Osteocyte (in vitro differentiated cells): ENCODE data around the gene MEGF11. TPM values are rescaled to one million over a fixed set of nuclear protein-coding genes. Genes with fewer than 3 reads are reported as not detected.

Experiments used
- DNase-seq: peaks from one replicate; pipeline ENCODE4 v3.0.0; 2021; ENCODE audit warnings: mixed read lengths; ENCODE audit not compliant: unreplicated experiment; ENCODE audit errors: extremely low spot score
- H3K27ac Mint-ChIP-seq: one replicate; pipeline ENCODE4 v1.8.0; 2021; ENCODE audit warnings: mild to moderate bottlenecking, mixed read lengths; ENCODE audit not compliant: unreplicated experiment
- H3K27me3 Mint-ChIP-seq: one replicate; pipeline ENCODE4 v1.8.0; 2021; ENCODE audit warnings: mixed read lengths; ENCODE audit not compliant: unreplicated experiment
- H3K36me3 Mint-ChIP-seq: one replicate; pipeline ENCODE4 v1.8.0; 2021; ENCODE audit warnings: mixed read lengths; ENCODE audit not compliant: unreplicated experiment
- H3K4me1 Mint-ChIP-seq: one replicate; pipeline ENCODE4 v1.8.0; 2021; ENCODE audit warnings: mixed read lengths; ENCODE audit not compliant: unreplicated experiment
- H3K4me3 Mint-ChIP-seq: one replicate; pipeline ENCODE4 v1.8.0; 2021; ENCODE audit warnings: mild to moderate bottlenecking, moderate library complexity, mixed read lengths; ENCODE audit not compliant: unreplicated experiment
- H3K9me3 Mint-ChIP-seq: one replicate; pipeline ENCODE4 v1.8.0; 2021; ENCODE audit warnings: mixed read lengths; ENCODE audit not compliant: unreplicated experiment
- total RNA-seq: library from RNA; stranded (reverse); gene quantifications from 2 replicates; pipeline ENCODE4 v1.2.1, GENCODE V29; 2021
- TF ChIP-seq, protein P1 (sequence below): fragments of 200-600 bp; sonication (generic); IDR thresholded peaks from 2 replicates; pipeline ENCODE4 v1.5.0; 2021; ENCODE audit warnings: antibody characterized with exemption, mild to moderate bottlenecking, moderate library complexity

Gene MEGF11
- total RNA-seq, 1 donor from 2014 or later, result not detected

DNA sequence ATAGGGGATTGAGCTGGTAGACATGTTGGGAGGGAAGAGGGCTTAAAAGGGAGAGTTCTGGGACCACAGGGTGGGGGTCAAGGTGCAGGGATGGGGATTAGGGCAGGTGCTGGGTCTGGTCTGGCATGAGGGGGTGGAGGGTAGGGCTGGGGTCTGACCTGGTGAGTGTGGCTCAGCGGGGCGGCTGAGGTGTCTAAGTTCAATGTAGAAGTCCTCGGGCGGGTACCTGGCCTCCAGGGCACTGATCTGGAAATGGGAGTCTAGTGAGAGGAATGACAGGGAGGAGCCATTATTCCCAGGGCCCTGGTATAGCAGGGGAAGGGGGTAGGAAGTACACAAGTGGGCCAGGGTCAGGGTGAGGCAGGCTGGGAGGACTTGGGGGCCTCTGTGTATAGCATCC is 344.7 kb downstream of the MEGF11 start:
- Mint-ChIP-seq H3K27me3 (no peaks in the 10 kb centered on the region), H3K4me1 (peaks cover 2% of the 10 kb centered on the region)

DNA sequence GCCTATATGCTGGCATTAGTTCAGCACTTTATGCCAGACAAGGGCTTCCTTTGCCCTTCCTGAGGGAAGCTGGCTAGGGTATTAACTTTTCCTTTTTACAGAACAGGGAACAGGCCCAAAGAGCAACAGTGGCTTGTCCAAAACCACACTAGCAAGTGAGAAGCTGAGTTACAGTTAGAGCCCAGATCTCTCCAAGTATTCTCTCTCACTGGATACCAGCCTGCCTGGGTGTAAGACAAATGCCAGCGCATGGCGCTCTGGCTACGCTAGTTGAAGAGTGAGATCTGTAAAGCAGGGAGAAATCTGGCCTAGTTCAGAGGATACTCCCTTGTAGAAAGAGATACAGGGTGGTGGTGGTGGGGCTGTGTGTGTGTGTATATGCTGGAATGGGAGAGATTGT is 345.9 kb downstream of the MEGF11 start:
- Mint-ChIP-seq H3K4me1 (peaks cover 12% of the 10 kb centered on the region), H3K9me3 (no peaks in the 10 kb centered on the region), H3K36me3 (peaks cover 32% of the 10 kb centered on the region), H3K4me3 (no peak overlapping the region), H3K27me3 (no peaks in the 10 kb centered on the region), H3K27ac (no peak overlapping the region)
- TF ChIP-seq, protein P1, sequence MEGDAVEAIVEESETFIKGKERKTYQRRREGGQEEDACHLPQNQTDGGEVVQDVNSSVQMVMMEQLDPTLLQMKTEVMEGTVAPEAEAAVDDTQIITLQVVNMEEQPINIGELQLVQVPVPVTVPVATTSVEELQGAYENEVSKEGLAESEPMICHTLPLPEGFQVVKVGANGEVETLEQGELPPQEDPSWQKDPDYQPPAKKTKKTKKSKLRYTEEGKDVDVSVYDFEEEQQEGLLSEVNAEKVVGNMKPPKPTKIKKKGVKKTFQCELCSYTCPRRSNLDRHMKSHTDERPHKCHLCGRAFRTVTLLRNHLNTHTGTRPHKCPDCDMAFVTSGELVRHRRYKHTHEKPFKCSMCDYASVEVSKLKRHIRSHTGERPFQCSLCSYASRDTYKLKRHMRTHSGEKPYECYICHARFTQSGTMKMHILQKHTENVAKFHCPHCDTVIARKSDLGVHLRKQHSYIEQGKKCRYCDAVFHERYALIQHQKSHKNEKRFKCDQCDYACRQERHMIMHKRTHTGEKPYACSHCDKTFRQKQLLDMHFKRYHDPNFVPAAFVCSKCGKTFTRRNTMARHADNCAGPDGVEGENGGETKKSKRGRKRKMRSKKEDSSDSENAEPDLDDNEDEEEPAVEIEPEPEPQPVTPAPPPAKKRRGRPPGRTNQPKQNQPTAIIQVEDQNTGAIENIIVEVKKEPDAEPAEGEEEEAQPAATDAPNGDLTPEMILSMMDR, result no peak
- DNase-seq, result no peak

More for the DNA sequence above, 344.7 kb downstream of the MEGF11 start:
- TF ChIP-seq, protein P1, result no peak
- Mint-ChIP-seq H3K27ac (no peak overlapping the region), H3K36me3 (peaks cover 27% of the 10 kb centered on the region), H3K4me3 (no peak overlapping the region), H3K9me3 (no peaks in the 10 kb centered on the region)
- DNase-seq, result no peak

GRCh38 chr15:65906396-65906795 is 347.2 kb downstream of the MEGF11 start:
- TF ChIP-seq, protein P1, result no peak

GRCh38 chr15:65904301-65904700 is 349.2 kb downstream of the MEGF11 start:
- no peak overlapping the region for H3K4me3 Mint-ChIP-seq
- H3K4me1 Mint-ChIP-seq, result peaks cover 16% of the 10 kb centered on the region
- no peak for DNase-seq
- no peaks in the 10 kb centered on the region for H3K27me3 Mint-ChIP-seq
- TF ChIP-seq, protein P1, result no peak
- H3K36me3 Mint-ChIP-seq, result peaks cover 55% of the 10 kb centered on the region
- no peaks in the 10 kb centered on the region for H3K9me3 Mint-ChIP-seq
- no peak overlapping the region for H3K27ac Mint-ChIP-seq

More at GRCh38 chr15:65906396-65906795, 347.2 kb downstream of the MEGF11 start:
- H3K4me1 Mint-ChIP-seq, result peaks cover 16% of the 10 kb centered on the region
- no peak overlapping the region for H3K4me3 Mint-ChIP-seq
- H3K27ac Mint-ChIP-seq, result no peak overlapping the region
- DNase-seq, result no peak
- H3K27me3 Mint-ChIP-seq, result no peaks in the 10 kb centered on the region
- peaks cover 40% of the 10 kb centered on the region for H3K36me3 Mint-ChIP-seq
- H3K9me3 Mint-ChIP-seq, result no peaks in the 10 kb centered on the region

DNA sequence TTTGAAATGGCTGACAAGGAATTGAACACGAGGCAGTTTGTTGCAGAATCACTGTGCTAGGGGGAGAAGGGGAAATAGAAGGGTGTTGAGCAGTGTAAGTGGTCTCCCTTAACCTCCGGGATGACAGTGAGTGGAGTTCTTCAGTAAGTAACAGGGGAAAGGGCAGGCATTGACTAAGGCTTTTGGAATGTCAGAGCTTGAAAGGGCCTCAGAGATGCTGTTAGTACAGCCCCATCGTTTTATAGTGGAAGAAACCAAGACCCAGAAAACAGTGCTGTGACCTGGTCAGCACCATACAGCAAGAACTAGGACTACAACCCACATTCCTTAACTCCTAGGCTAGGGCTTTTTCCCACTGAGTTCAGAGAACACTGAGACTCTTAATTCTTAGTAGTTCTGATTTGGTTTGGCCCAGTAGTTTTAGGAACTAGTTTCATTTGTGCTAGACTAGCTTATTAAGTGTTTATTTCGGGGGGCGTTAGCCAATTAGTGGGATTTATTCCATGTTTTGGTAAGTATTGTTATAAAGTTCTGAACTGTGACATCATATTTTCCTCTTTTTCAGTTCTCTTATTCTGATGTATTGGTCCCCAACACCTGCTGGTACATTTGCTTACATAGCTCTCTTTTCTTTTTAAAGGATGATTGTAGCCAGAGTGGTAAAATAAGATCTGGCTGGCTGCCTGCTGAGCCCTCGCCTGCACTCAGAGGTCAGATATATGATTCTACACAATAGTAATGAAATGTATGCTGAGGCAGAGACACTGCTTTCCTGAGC is 350.1 kb downstream of the MEGF11 start:
- Mint-ChIP-seq H3K9me3 (no peaks in the 10 kb centered on the region), H3K36me3 (peaks cover 63% of the 10 kb centered on the region)

More for the DNA sequence above, 350.1 kb downstream of the MEGF11 start:
- TF ChIP-seq, protein P1, result no peak
- DNase-seq, result no peak
- peak overlapping the region; percentile 41 for H3K27ac Mint-ChIP-seq
- no peaks in the 10 kb centered on the region for H3K27me3 Mint-ChIP-seq
- no peak overlapping the region for H3K4me3 Mint-ChIP-seq
- H3K4me1 Mint-ChIP-seq, result peaks cover 16% of the 10 kb centered on the region
